Left lung (tissue), 10 donors: ENCODE data around the gene PDE8B. TPM values are rescaled to one million over a fixed set of nuclear protein-coding genes. Genes with fewer than 3 reads are reported as not detected.

ENCODE experiments used
- ATAC-seq: fragments of 200-7000 bp; cut with Tn5 transposase; one replicate; pipeline ENCODE4 v1.9.1; 2020; ENCODE audit warnings: moderate library complexity
- DNase-seq, 4 donors: peaks; one replicate each; pipeline ENCODE4 v3.0.0-alpha.2; 2013 to 2020
- H3K27ac ChIP-seq, 2 donors: fragments of 200-600 bp; sonication (generic) in 1 of 2; one replicate each; pipeline versions ENCODE4 v1.5.0 to v1.8.0; 2020 to 2021
- H3K27me3 ChIP-seq, 2 donors: fragments of 200-600 bp; sonication (generic) in 1 of 2; one replicate each; pipeline versions ENCODE4 v1.5.0 to v1.8.0; 2020 to 2021
- H3K36me3 ChIP-seq, 2 donors: fragments of 200-600 bp; sonication (generic) in 1 of 2; one replicate each; pipeline versions ENCODE4 v1.5.0 to v1.8.0; 2020 to 2021
- H3K4me1 ChIP-seq, 2 donors: fragments of 200-600 bp; one replicate each; pipeline ENCODE4 v1.8.0; 2021
- H3K4me3 ChIP-seq, 2 donors: fragments of 200-600 bp; sonication (generic) in 1 of 2; one replicate each; pipeline versions ENCODE4 v1.5.0 to v1.8.0; 2020 to 2021; ENCODE audit warnings: mild to moderate bottlenecking in 1 of 2
- H3K9me3 ChIP-seq, 2 donors: fragments of 200-600 bp; sonication (generic) in 1 of 2; one replicate each; pipeline versions ENCODE4 v1.5.0 to v1.8.0; 2020 to 2021
- CTCF ChIP-seq, 2 donors: fragments of 200-600 bp; sonication (generic) in 1 of 2; IDR thresholded peaks; one replicate each; pipeline versions ENCODE4 v1.5.0 to v1.8.0; 2021; ENCODE audit warnings: antibody characterized with exemption in 2 of 2
- intact Hi-C, 2 donors: fragments of 100-400 bp; cut with DNase I; formaldehyde crosslinking; loops; one replicate each; pipeline versions ENCODE4 v1.11.2 to v1.14.2; 2022
- polyA plus RNA-seq, 6 donors: library from polyadenylated mRNA; unstranded; fragments of 120-200 nt; gene quantifications; one replicate each; pipeline ENCODE4 v1.2.1, GENCODE V29; 2013; ENCODE audit not compliant: insufficient read length in 6 of 6
- total RNA-seq, 2 donors: library from RNA; stranded (reverse); fragmentation: NEBNext Ultra II Directional; extraction: Animal tissue kit (Norgen Biotek cat#: 25700); gene quantifications; one replicate each; pipeline ENCODE4 v1.2.1, GENCODE V29; 2021
- donor health status: DM: no; HTN: yes; CAD: no.
- donor health status: DM: no; HTN: no; CAD: no.

PDE8B gene
- total and polyA plus RNA-seq, 8 donors: 3.3 to 8.7 (median 6.5) TPM

- DNase-seq (no peak), ATAC-seq (no peak)
- Histone ChIP-seq H3K4me1 (no peaks in the 10 kb centered on the region), H3K9me3 (peaks cover 0 to 7% of the 10 kb centered on the region in 2 donors), H3K36me3 (no peaks in the 10 kb centered on the region), H3K4me3 (no peak overlapping the region), H3K27me3 (no peaks in the 10 kb centered on the region), H3K27ac (no peak overlapping the region)
- intact Hi-C loops: no loop called here
- no peak for TF ChIP-seq CTCF (IDR thresholded peaks at IDR 0.05)
These were observed 9.8 kb upstream of the PDE8B start for GRCh38 chr5:77200663-77201062.

- no peak for TF ChIP-seq CTCF (IDR thresholded peaks at IDR 0.05)
- Histone ChIP-seq H3K4me3 (no peak overlapping the region), H3K36me3 (no peaks in the 10 kb centered on the region), H3K9me3 (peaks cover 0 to 7% of the 10 kb centered on the region in 2 donors), H3K27ac (no peak overlapping the region), H3K27me3 (no peaks in the 10 kb centered on the region), H3K4me1 (no peaks in the 10 kb centered on the region)
- ATAC-seq (no peak), DNase-seq (no peak)
- intact Hi-C loops: no loop called here
These were observed 8.3 kb upstream of the PDE8B start for GRCh38 chr5:77202145-77202544.

DNA sequence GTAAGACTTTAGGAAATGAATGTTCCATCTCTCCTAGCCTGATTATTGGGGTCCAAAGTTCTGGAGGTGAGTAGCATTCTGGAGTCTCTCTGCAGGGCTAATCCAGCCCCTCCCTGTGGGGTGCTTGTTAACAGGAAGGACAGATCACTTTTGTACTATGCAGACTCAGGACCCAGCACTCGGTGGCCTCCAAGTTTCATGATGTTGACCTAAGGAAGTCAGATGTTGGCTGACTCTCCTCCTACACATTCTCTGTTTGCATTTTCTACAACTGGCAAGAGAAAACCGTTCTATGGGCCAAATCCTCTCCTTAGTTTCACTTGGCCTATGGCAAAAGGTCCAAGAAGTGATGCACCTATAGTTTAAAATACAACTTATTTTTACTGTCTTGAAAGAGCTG is 5.5 kb upstream of the PDE8B start:
- ATAC-seq: no peak
- no peak for TF ChIP-seq CTCF (IDR thresholded peaks at IDR 0.05)
- Histone ChIP-seq H3K9me3 (no peaks in the 10 kb centered on the region), H3K36me3 (no peaks in the 10 kb centered on the region), H3K27ac (no peak overlapping the region), H3K4me1 (no peaks in the 10 kb centered on the region), H3K4me3 (no peak overlapping the region), H3K27me3 (peaks cover 9 to 12% of the 10 kb centered on the region in 2 donors)
- intact Hi-C loops: no loop called here
- no peak for DNase-seq

DNA sequence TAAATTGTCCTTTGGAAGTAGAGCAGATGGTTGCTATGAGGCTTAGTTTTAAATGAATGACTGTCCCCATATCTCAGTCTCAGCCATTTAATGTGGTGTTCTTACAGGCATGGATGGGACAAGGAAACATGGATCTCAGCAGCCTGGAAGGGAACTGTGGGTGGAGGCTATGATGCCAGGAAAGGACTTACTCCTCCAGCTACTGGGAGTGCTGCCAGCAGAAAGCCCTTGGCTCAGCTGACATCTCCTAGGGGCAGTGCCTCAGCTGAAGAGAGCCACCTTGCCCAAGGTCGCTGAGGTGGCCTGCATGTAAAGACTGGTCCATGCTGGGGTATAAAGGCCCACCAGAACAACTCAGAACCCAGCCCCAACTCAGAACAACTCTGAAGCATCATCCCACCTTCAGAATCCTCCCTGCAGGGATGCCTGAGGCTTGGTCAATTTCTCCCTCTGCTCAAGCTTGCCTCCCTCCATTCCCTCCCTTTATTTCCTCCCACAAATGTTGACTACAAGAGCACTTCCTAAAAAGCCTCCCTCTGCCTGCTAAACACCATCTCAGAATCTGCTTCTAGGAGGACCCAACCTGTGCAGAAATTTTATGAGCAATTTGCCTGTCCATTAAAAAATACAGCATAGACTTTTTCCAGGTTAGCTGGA is 1.8 kb upstream of the PDE8B start:
- ATAC-seq: peak; percentile 71
- Histone ChIP-seq H3K9me3 (no peaks in the 10 kb centered on the region), H3K4me1 (peaks cover 0 to 12% of the 10 kb centered on the region in 2 donors), H3K27me3 (peaks cover 36 to 48% of the 10 kb centered on the region in 2 donors), H3K4me3 (no peak overlapping the region), H3K36me3 (no peaks in the 10 kb centered on the region), H3K27ac (no peak overlapping the region)
- intact Hi-C loops: no loop called here
- peak in 1 of 4 donors; percentile 61 for DNase-seq
- no peak for TF ChIP-seq CTCF (IDR thresholded peaks at IDR 0.05)

- no peaks in the 10 kb centered on the region for H3K36me3 ChIP-seq
- H3K4me1 ChIP-seq: peaks cover 0 to 12% of the 10 kb centered on the region in 2 donors
- ATAC-seq (no peak), DNase-seq (peak in 1 of 4 donors; percentile 5)
- peak overlapping the region in 1 of 2 donors; percentile 38 for H3K4me3 ChIP-seq
- H3K27me3 ChIP-seq: peaks cover 42 to 58% of the 10 kb centered on the region in 2 donors
- H3K27ac ChIP-seq: no peak overlapping the region
- no peaks in the 10 kb centered on the region for H3K9me3 ChIP-seq
- intact Hi-C loops: no loop called here
- TF ChIP-seq CTCF (IDR thresholded peaks at IDR 0.05): no peak
These were observed 887 bp upstream of the PDE8B start for GRCh38 chr5:77209495-77210090.
